IMR-90 (cell line): Measurements from ENCODE around the gene LRRC55. TPM values are rescaled to one million over a fixed set of nuclear protein-coding genes. Genes with fewer than 3 reads are reported as not detected.

Experiments used
- ATAC-seq: fragments of 200-7000 bp; cut with Tn5 transposase; 2 replicates; pipeline ENCODE4 v1.9.1; 2020; ENCODE audit warnings: low read depth, mild to moderate bottlenecking, moderate library complexity
- BruUV-seq: library from RNA; stranded (reverse); fragments of 400-500 nt; replicated peaks from 2 replicates; lab custom pipeline; 2021; lab: Mats Ljungman, UMichigan
- CTCF ChIA-PET: fragments of 300-600 bp; formaldehyde crosslinking; extraction: SDS; loops from one replicate; lab custom pipeline; 2021; ENCODE audit warnings: antibody characterized with exemption; lab: Yijun Ruan, JAX
- POLR2A ChIA-PET: fragments of 300-600 bp; sonication (Branson Sonifier 250); formaldehyde crosslinking; loops from one replicate; lab custom pipeline; 2022; ENCODE audit warnings: antibody characterized with exemption; ENCODE audit not compliant: unreplicated experiment; lab: Charles Lee
- DNase-seq: peaks from one replicate; pipeline ENCODE4 v3.0.0; 2013
- H2AFZ ChIP-seq: replicated peaks from 2 replicates; pipeline ENCODE3; 2013; ENCODE audit warnings: low read length, mild to moderate bottlenecking; ENCODE audit not compliant: poor library complexity
- H2AK5ac ChIP-seq: 2 replicates; pipeline ENCODE4 v1.6.1; 2013; ENCODE audit warnings: low read depth, low read length, inconsistent platforms
- H2AK9ac ChIP-seq: replicated peaks from 2 replicates; pipeline ENCODE3; 2013; ENCODE audit warnings: mild to moderate bottlenecking, low read depth, low read length, moderate library complexity; ENCODE audit not compliant: poor library complexity
- H2BK120ac ChIP-seq: 2 replicates; pipeline ENCODE4 v1.6.1; 2013; ENCODE audit warnings: low read depth, low read length, inconsistent platforms
- H2BK15ac ChIP-seq: 3 replicates; pipeline ENCODE4 v1.6.1; 2013; ENCODE audit warnings: low read depth, low read length, inconsistent platforms
- H2BK20ac ChIP-seq: 2 replicates; pipeline ENCODE4 v1.6.1; 2013; ENCODE audit warnings: low read depth, mild to moderate bottlenecking, inconsistent platforms, low read length, moderate library complexity
- H2BK5ac ChIP-seq: 2 replicates; pipeline ENCODE4 v1.6.1; 2013; ENCODE audit warnings: mild to moderate bottlenecking, low read depth, low read length, inconsistent platforms; ENCODE audit not compliant: poor library complexity, severe bottlenecking
- H3K14ac ChIP-seq: replicated peaks from 2 replicates; pipeline ENCODE4 v1.6.1; 2013; ENCODE audit warnings: low read depth, low read length, inconsistent platforms
- H3K18ac ChIP-seq: 2 replicates; pipeline ENCODE4 v1.6.1; 2013; ENCODE audit warnings: low read depth, low read length, control low read depth
- H3K23ac ChIP-seq: 2 replicates; pipeline ENCODE4 v1.6.1; 2013; ENCODE audit warnings: low read depth, low read length, inconsistent platforms
- H3K27ac ChIP-seq: 2 replicates; pipeline ENCODE4 v1.5.1; 2013; ENCODE audit warnings: mild to moderate bottlenecking, control low read depth, low read length; ENCODE audit not compliant: insufficient read depth
- H3K27me3 ChIP-seq: 2 replicates; pipeline ENCODE4 v1.6.1; 2013; ENCODE audit warnings: low read length; ENCODE audit not compliant: control insufficient read depth, insufficient read depth
- H3K36me3 ChIP-seq: 2 replicates; pipeline ENCODE4 v1.6.1; 2013; ENCODE audit warnings: low read length, mixed read lengths; ENCODE audit not compliant: control insufficient read depth, insufficient read depth
- H3K4ac ChIP-seq: 2 replicates; pipeline ENCODE4 v1.6.1; 2013; ENCODE audit warnings: low read depth, low read length, inconsistent platforms
- H3K4me1 ChIP-seq: 2 replicates; pipeline ENCODE4 v1.6.1; 2013; ENCODE audit warnings: low read length, mixed read lengths; ENCODE audit not compliant: control insufficient read depth, insufficient read depth
- H3K4me2 ChIP-seq: 2 replicates; pipeline ENCODE4 v1.6.1; 2013; ENCODE audit warnings: low read depth, mild to moderate bottlenecking, control low read depth, low read length, moderate library complexity
- H3K4me3 ChIP-seq: 2 replicates; pipeline ENCODE4 v1.5.1; 2013; ENCODE audit warnings: low read depth, mild to moderate bottlenecking, control low read depth, low read length, moderate library complexity; ENCODE audit not compliant: insufficient read depth
- H3K56ac ChIP-seq: 2 replicates; pipeline ENCODE4 v1.6.1; 2013; ENCODE audit warnings: low read length, inconsistent platforms; ENCODE audit not compliant: insufficient read depth; ENCODE audit errors: extremely low read depth
- H3K79me1 ChIP-seq, 2 experiments: 2 replicates each; pipeline ENCODE4 v1.6.1; 2013; ENCODE audit warnings: low read length in 2 of 2, inconsistent platforms in 1 of 2, low read depth in 1 of 2
- H3K9ac ChIP-seq: 2 replicates; pipeline ENCODE4 v1.6.1; 2013; ENCODE audit warnings: low read depth, low read length, control low read depth
- H3K9me1 ChIP-seq: 2 replicates; pipeline ENCODE4 v1.6.1; 2013; ENCODE audit warnings: low read length, inconsistent platforms; ENCODE audit not compliant: insufficient read depth
- H3K9me3 ChIP-seq: 2 replicates; pipeline ENCODE4 v1.6.1; 2013; ENCODE audit warnings: low read length; ENCODE audit not compliant: control insufficient read depth, insufficient read depth
- H4K20me1 ChIP-seq: 2 replicates; pipeline ENCODE4 v1.6.1; 2013; ENCODE audit warnings: low read length, inconsistent platforms; ENCODE audit not compliant: insufficient read depth
- H4K5ac ChIP-seq: 2 replicates; pipeline ENCODE4 v1.6.1; 2013; ENCODE audit warnings: mild to moderate bottlenecking, low read depth, low read length, control low read depth
- H4K8ac ChIP-seq, 2 experiments: 2 replicates each; pipeline ENCODE4 v1.6.1; 2013; ENCODE audit warnings: low read depth in 2 of 2, low read length in 2 of 2, control low read depth in 1 of 2, inconsistent platforms in 1 of 2
- H4K91ac ChIP-seq: 2 replicates; pipeline ENCODE4 v1.6.1; 2013; ENCODE audit warnings: low read depth, low read length, inconsistent platforms; ENCODE audit not compliant: insufficient read depth
- NFE2L2 ChIP-seq: fragments of 150-350 bp; IDR thresholded peaks from 2 replicates; pipeline ENCODE4 v1.6.1; 2016; ENCODE audit warnings: low read depth, mild to moderate bottlenecking, low read length
- WGBS, 2 experiments: methylation state at CpG; one replicate each; pipeline versions ENCODE4 v1.1.5 to v1.1.7; 2013; ENCODE audit warnings: missing lambda C conversion rate in 2 of 2; ENCODE audit not compliant: insufficient read length in 1 of 2; ENCODE audit errors: extremely low coverage in 2 of 2; 5-methylcytosine and 5-hydroxymethylcytosine counted together
- dilution Hi-C: fragments of 300-500 bp; cut with HindIII; formaldehyde crosslinking; loops from one replicate; pipeline ENCODE4 v1.14.3; 2018; ENCODE audit warnings: low sequenced_read_pairs; ENCODE audit not compliant: unreplicated experiment
- in situ Hi-C: fragments of 300-500 bp; cut with MboI; formaldehyde crosslinking; loops from 3 replicates; pipeline ENCODE4 v1.14.3; 2019; ENCODE audit warnings: low sequenced_read_pairs, inconsistent platforms, mixed read lengths
- intact Hi-C: fragments of 100-400 bp; cut with micrococcal nuclease; formaldehyde crosslinking; loops from 2 replicates; pipeline ENCODE4 v1.10.0; 2022
- polyA plus RNA-seq, 3 experiments: library from polyadenylated mRNA; depleted of rRNA; stranded (reverse); fragments of >200 nt; gene quantifications; 2 replicates each; pipeline ENCODE4 v1.2.3, GENCODE V29; 2012; ENCODE audit warnings: low replicate concordance in 1 of 3
- total RNA-seq: library from RNA; depleted of rRNA; stranded (reverse); fragments of >200 nt; gene quantifications from 2 replicates; pipeline ENCODE4 v1.2.3, GENCODE V29; 2012

The LRRC55 gene
- total and polyA plus RNA-seq, 2 of the 4 experiments (the other 2 are of a cell fraction), result not detected

DNA sequence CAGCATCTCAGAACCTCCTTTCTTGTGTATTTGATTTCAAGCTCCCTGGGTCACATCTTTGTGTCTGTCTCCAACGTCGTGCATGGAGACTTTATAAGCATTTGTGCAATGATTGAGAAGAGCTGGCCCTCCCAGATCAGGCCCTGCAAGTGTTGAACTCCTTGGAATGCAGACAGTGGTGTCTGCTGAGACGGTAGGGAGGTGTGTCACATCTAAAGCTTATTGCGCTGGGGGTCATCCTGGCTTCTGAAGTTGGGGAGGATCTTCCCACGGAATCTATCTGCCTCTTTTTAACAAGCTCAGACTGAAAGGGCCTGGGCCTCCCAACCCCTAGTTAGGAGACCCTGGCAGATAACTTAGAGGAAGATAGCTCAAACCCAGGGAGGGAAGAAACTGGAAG is 48.6 kb downstream of the LRRC55 start:
- no peaks in the 10 kb centered on the region for H3K36me3 ChIP-seq
- no peak overlapping the region for H4K8ac ChIP-seq
- DNase-seq, result no peak
- no peak overlapping the region for H2BK5ac ChIP-seq
- H2AK9ac ChIP-seq, result no peak overlapping the region
- ChIA-PET CTCF (interaction anchor here (1.0 kb wide), 1 partner anchor 19 kb away, joined by 4 read pairs; no protein-coding TSS in a partner anchor), POLR2A (no interaction called here)
- no peak overlapping the region for H3K18ac ChIP-seq
- H4K91ac ChIP-seq, result no peak overlapping the region
- TF ChIP-seq NFE2L2, result no peak
- no peaks in the 10 kb centered on the region for H3K9me3 ChIP-seq
- no TSS peak for BruUV-seq
- no peak; the same call in 1 of the 2 replicates for ATAC-seq
- no peak overlapping the region for H3K14ac ChIP-seq
- no peaks in the 10 kb centered on the region for H3K9me1 ChIP-seq
- no peak overlapping the region for H4K5ac ChIP-seq
- dilution Hi-C loops, result no loop called here
- WGBS, 2 experiments, result no CpG with 5 or more reads among the region's 5 CpGs
- no peak overlapping the region for H3K9ac ChIP-seq
- H2BK15ac ChIP-seq, result no peak overlapping the region
- H3K79me1 ChIP-seq, result no peaks in the 10 kb centered on the region
- H3K23ac ChIP-seq, result no peak overlapping the region
- intact Hi-C loops, result no loop called here
- no peak overlapping the region for H2BK20ac ChIP-seq
- H3K4me2 ChIP-seq, result no peak overlapping the region
- in situ Hi-C loops, result no loop called here
- no peak overlapping the region for H2AFZ ChIP-seq
- no peak overlapping the region for H2AK5ac ChIP-seq
- no peak overlapping the region for H3K4ac ChIP-seq
- no peak overlapping the region for H2BK120ac ChIP-seq
- H3K27ac ChIP-seq, result no peak overlapping the region
- H3K56ac ChIP-seq, result no peak overlapping the region
- H3K4me1 ChIP-seq, result no peaks in the 10 kb centered on the region
- no peaks in the 10 kb centered on the region for H4K20me1 ChIP-seq
- peaks cover 38% of the 10 kb centered on the region for H3K27me3 ChIP-seq
- no peak overlapping the region for H3K4me3 ChIP-seq
